Activated CD8-positive, alpha-beta T cell treated with anti-CD3 and anti-CD28 coated beads for 36 hours (primary cell): Measurements from ENCODE around the gene PRKAA2. TPM values are rescaled to one million over a fixed set of nuclear protein-coding genes. Genes with fewer than 3 reads are reported as not detected.

Experiments used
- ATAC-seq: fragments of 200-7000 bp; cut with Tn5 transposase; one replicate; pipeline ENCODE4 v1.10.0; 2021; ENCODE audit warnings: mild to moderate bottlenecking, moderate library complexity
- CTCF ChIA-PET: fragments of 350-600 bp; sonication (Branson Sonifier 250); formaldehyde crosslinking; loops from one replicate; lab custom pipeline; 2021; ENCODE audit warnings: antibody characterized with exemption; lab: Charles Lee
- POLR2A ChIA-PET: fragments of 350-600 bp; sonication (Branson Sonifier 250); formaldehyde crosslinking; loops from one replicate; lab custom pipeline; 2021; ENCODE audit warnings: antibody characterized with exemption; lab: Charles Lee
- DNase-seq: peaks from one replicate; pipeline ENCODE4 v3.0.0-alpha.2; 2020
- H3K27ac Mint-ChIP-seq: one replicate; pipeline ENCODE4 v1.8.0; 2021; ENCODE audit warnings: mild to moderate bottlenecking, mixed read lengths
- H3K27me3 Mint-ChIP-seq: one replicate; pipeline ENCODE4 v1.8.0; 2021; ENCODE audit warnings: mixed read lengths
- H3K36me3 Mint-ChIP-seq: one replicate; pipeline ENCODE4 v1.8.0; 2021; ENCODE audit warnings: low read depth, mixed read lengths
- H3K4me1 Mint-ChIP-seq: one replicate; pipeline ENCODE4 v1.8.0; 2021; ENCODE audit warnings: low read depth, mixed read lengths
- H3K4me3 Mint-ChIP-seq: one replicate; pipeline ENCODE4 v1.8.0; 2021; ENCODE audit warnings: mild to moderate bottlenecking, moderate library complexity, mixed read lengths
- H3K9me3 Mint-ChIP-seq: one replicate; pipeline ENCODE4 v1.8.0; 2021; ENCODE audit warnings: mixed read lengths
- CTCF ChIP-seq: fragments of 200-600 bp; IDR thresholded peaks from one replicate; pipeline ENCODE4 v1.8.0; 2022; ENCODE audit warnings: antibody characterized with exemption, mild to moderate bottlenecking
- intact Hi-C: fragments of 100-400 bp; cut with micrococcal nuclease; formaldehyde crosslinking; loops from one replicate; pipeline ENCODE4 v1.10.0; 2022
- total RNA-seq, 2 experiments: library from RNA; stranded (reverse); gene quantifications; one replicate each; pipeline ENCODE4 v1.2.3, GENCODE V29; 2021

Gene PRKAA2
- total RNA-seq, 2 experiments from 2014 or later, result not detected

- H3K27me3 Mint-ChIP-seq, result peaks cover 38% of the 10 kb centered on the region
- CTCF ChIA-PET, result no interaction called here
- no peaks in the 10 kb centered on the region for H3K36me3 Mint-ChIP-seq
- TF ChIP-seq CTCF, result no peak
- H3K27ac Mint-ChIP-seq, result no peak overlapping the region
- POLR2A ChIA-PET, result interaction anchor here (0.6 kb wide), 1 partner anchor 226 kb away, joined by 3 read pairs; no protein-coding TSS in a partner anchor
- H3K9me3 Mint-ChIP-seq, result no peaks in the 10 kb centered on the region
- H3K4me1 Mint-ChIP-seq, result peaks cover 6% of the 10 kb centered on the region
- ATAC-seq, result no peak
- H3K4me3 Mint-ChIP-seq, result no peak overlapping the region
- intact Hi-C loops, result no loop called here
- DNase-seq, result no peak
Observed at GRCh38 chr1:56645677-56646305, 677 bp downstream of the PRKAA2 start.

- H3K36me3 Mint-ChIP-seq, result no peaks in the 10 kb centered on the region
- no peaks in the 10 kb centered on the region for H3K9me3 Mint-ChIP-seq
- ChIA-PET POLR2A (interaction anchor here (0.6 kb wide), 1 partner anchor 225 kb away, joined by 3 read pairs; no protein-coding TSS in a partner anchor), CTCF (no interaction called here)
- H3K27me3 Mint-ChIP-seq, result peaks cover 38% of the 10 kb centered on the region
- intact Hi-C loops, result no loop called here
- H3K27ac Mint-ChIP-seq, result no peak overlapping the region
- DNase-seq (no peak), ATAC-seq (no peak)
- H3K4me1 Mint-ChIP-seq, result peaks cover 6% of the 10 kb centered on the region
- H3K4me3 Mint-ChIP-seq, result no peak overlapping the region
- TF ChIP-seq CTCF, result no peak
Observed at GRCh38 chr1:56646611-56647010, 1.5 kb downstream of the PRKAA2 start.

GRCh38 chr1:56647106-56647505 lies 2.0 kb downstream of the PRKAA2 start:
- H3K27ac Mint-ChIP-seq, result no peak overlapping the region
- no peaks in the 10 kb centered on the region for H3K9me3 Mint-ChIP-seq
- H3K36me3 Mint-ChIP-seq, result no peaks in the 10 kb centered on the region
- CTCF ChIA-PET, result no interaction called here
- DNase-seq (no peak), ATAC-seq (no peak)
- intact Hi-C loops, result no loop called here
- H3K4me3 Mint-ChIP-seq, result no peak overlapping the region
- POLR2A ChIA-PET, result no interaction called here
- TF ChIP-seq CTCF, result no peak
- peaks cover 34% of the 10 kb centered on the region for H3K27me3 Mint-ChIP-seq
- peaks cover 6% of the 10 kb centered on the region for H3K4me1 Mint-ChIP-seq

- POLR2A ChIA-PET, result no interaction called here
- H3K27me3 Mint-ChIP-seq, result peaks cover 33% of the 10 kb centered on the region
- DNase-seq (no peak), ATAC-seq (no peak)
- H3K27ac Mint-ChIP-seq, result no peak overlapping the region
- no peaks in the 10 kb centered on the region for H3K36me3 Mint-ChIP-seq
- no peak overlapping the region for H3K4me3 Mint-ChIP-seq
- intact Hi-C loops, result no loop called here
- CTCF ChIA-PET, result no interaction called here
- peaks cover 6% of the 10 kb centered on the region for H3K4me1 Mint-ChIP-seq
- TF ChIP-seq CTCF, result no peak
- H3K9me3 Mint-ChIP-seq, result no peaks in the 10 kb centered on the region
Observed at GRCh38 chr1:56648546-56648945, 3.4 kb downstream of the PRKAA2 start.

- no peak for TF ChIP-seq CTCF
- DNase-seq (no peak), ATAC-seq (no peak)
- no peaks in the 10 kb centered on the region for H3K4me1 Mint-ChIP-seq
- POLR2A ChIA-PET, result no interaction called here
- H3K9me3 Mint-ChIP-seq, result peaks cover 17% of the 10 kb centered on the region
- peaks cover 2% of the 10 kb centered on the region for H3K36me3 Mint-ChIP-seq
- H3K27me3 Mint-ChIP-seq, result peaks cover under 1% of the 10 kb centered on the region
- intact Hi-C loops, result no loop called here
- H3K4me3 Mint-ChIP-seq, result no peak overlapping the region
- CTCF ChIA-PET, result no interaction called here
- H3K27ac Mint-ChIP-seq, result no peak overlapping the region
Observed at GRCh38 chr1:56654126-56654923, 9.2 kb downstream of the PRKAA2 start.
